HG03520 (cell line): ENCODE measurements around the gene BIRC5.
"Not testable (repeated sequence)": the region's sequence is repeated elsewhere in the genome, so short reads cannot be mapped to it uniquely, and the experiment has no call there.

Experiments used
- ATAC-seq: cut with Tn5 transposase; IDR thresholded peaks from one replicate; pipeline ENCODE4 v1.9.1; 2021; ENCODE audit warnings: mild to moderate bottlenecking, moderate library complexity; ENCODE audit not compliant: unreplicated experiment

The BIRC5 gene

DNA sequence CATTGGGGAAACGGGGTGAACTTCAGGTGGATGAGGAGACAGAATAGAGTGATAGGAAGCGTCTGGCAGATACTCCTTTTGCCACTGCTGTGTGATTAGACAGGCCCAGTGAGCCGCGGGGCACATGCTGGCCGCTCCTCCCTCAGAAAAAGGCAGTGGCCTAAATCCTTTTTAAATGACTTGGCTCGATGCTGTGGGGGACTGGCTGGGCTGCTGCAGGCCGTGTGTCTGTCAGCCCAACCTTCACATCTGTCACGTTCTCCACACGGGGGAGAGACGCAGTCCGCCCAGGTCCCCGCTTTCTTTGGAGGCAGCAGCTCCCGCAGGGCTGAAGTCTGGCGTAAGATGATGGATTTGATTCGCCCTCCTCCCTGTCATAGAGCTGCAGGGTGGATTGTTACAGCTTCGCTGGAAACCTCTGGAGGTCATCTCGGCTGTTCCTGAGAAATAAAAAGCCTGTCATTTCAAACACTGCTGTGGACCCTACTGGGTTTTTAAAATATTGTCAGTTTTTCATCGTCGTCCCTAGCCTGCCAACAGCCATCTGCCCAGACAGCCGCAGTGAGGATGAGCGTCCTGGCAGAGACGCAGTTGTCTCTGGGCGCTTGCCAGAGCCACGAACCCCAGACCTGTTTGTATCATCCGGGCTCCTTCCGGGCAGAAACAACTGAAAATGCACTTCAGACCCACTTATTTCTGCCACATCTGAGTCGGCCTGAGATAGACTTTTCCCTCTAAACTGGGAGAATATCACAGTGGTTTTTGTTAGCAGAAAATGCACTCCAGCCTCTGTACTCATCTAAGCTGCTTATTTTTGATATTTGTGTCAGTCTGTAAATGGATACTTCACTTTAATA is 10.4 kb downstream of the BIRC5 start:
- ATAC-seq: no peak

DNA sequence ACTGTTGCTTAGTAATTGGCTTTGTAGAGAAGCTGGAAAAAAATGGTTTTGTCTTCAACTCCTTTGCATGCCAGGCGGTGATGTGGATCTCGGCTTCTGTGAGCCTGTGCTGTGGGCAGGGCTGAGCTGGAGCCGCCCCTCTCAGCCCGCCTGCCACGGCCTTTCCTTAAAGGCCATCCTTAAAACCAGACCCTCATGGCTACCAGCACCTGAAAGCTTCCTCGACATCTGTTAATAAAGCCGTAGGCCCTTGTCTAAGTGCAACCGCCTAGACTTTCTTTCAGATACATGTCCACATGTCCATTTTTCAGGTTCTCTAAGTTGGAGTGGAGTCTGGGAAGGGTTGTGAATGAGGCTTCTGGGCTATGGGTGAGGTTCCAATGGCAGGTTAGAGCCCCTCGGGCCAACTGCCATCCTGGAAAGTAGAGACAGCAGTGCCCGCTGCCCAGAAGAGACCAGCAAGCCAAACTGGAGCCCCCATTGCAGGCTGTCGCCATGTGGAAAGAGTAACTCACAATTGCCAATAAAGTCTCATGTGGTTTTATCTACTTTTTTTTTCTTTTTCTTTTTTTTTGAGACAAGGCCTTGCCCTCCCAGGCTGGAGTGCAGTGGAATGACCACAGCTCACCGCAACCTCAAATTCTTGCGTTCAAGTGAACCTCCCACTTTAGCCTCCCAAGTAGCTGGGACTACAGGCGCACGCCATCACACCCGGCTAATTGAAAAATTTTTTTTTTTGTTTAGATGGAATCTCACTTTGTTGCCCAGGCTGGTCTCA is 11.2 kb downstream of the BIRC5 start:
- ATAC-seq: no peak

DNA sequence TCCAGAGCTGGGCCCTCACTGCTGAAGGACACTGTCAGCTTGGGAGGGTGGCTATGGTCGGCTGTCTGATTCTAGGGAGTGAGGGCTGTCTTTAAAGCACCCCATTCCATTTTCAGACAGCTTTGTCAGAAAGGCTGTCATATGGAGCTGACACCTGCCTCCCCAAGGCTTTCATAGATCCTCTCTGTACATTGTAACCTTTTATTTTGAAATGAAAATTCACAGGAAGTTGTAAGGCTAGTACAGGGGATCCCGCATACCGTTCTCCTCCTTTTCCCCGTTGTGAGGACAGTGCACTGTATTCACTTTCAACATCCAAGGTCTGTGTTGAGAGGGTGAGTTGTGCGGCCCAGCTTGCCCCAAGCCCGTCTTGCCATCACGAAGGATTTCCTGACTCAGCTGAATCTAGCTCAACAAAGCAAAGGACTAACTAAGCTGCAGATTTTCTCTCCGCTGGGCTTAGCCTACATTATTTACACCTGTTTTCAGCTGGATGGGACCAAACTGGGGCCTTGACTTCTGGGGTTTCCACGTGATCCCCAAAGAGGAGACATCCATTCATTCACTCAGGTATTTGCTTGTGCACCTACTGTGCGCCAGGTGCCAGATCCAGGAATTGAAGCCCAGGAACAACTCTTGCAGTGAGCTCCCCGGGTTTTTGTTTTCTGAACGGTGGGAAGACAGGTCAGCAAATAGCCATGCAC is 12.2 kb downstream of the BIRC5 start:
- ATAC-seq: no peak

DNA sequence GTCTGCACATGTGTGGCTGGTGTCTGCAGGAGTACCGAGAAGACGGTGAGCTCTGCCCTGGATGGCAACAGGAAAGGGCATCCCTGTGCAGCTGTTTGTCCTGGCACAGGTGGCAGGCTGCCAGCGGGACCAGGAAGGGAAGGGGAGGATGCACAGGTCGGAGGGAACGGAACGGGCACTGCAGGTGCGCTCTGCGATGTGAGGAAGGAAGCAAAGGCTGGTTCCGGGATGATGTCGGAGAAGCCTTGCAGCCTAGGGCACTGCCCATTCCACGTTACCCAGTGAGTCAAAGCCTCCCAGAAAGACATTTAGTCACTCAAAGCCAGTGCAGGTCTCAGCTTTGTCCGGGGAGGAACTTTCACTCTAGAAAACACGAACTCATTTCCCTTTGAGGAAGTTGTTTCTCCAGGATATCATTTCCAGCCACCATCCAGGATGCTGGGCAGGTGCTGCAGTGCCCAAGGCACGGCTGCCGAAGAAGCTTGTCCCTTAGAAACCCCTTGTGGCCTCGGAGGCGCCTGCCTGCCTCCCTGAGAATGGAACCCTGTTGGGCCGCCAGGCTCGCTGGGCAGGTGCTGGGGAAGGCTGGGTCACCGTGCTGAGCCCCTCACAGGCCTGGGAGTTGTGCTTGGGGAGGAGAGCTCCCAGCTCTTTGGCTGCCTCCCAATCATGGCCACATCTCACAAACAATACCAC is 12.9 kb downstream of the BIRC5 start:
- ATAC-seq: no peak

DNA sequence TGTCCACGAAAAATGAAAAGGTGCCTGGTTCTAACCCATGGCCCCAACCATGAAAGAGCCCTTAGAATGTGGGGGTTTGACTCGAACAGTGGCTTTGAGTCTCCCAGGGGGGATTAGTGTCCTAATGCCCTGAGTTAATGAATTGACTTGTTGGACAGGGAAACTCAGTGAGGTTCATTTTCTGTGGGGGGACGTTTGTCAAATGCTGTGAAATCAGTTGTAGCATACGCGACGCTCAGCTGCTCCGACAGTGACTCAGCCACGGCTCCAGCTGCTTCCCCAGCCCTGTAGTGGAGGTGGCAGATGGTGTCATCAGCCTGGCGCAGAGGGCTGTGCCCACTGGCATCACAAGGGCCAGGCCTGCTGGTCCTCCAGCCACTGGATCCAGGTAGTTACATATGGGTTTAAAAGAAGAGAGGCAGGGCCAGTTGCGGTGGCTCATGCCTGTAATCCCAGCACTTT is 13.4 kb downstream of the BIRC5 start:
- ATAC-seq: no peak

DNA sequence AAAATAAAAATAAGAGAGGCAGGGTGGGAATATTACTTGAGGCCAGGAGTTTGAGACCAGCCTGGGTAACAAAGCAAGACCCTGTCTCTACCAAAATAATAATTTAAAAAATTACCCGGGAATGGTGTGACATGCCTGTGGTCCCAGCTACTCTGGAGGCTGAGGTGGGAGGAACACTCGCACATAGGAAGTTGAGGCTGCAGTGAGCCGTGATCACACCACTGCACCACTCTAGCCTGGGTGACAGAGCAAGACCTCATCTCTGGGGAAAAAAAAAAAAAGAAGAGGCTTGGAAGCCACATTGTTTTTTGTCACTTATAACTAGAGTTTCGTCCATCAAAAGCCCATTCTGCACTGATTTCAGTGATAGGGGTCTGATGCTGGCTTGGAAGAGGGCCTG is 14.1 kb downstream of the BIRC5 start:
- ATAC-seq: no peak

DNA sequence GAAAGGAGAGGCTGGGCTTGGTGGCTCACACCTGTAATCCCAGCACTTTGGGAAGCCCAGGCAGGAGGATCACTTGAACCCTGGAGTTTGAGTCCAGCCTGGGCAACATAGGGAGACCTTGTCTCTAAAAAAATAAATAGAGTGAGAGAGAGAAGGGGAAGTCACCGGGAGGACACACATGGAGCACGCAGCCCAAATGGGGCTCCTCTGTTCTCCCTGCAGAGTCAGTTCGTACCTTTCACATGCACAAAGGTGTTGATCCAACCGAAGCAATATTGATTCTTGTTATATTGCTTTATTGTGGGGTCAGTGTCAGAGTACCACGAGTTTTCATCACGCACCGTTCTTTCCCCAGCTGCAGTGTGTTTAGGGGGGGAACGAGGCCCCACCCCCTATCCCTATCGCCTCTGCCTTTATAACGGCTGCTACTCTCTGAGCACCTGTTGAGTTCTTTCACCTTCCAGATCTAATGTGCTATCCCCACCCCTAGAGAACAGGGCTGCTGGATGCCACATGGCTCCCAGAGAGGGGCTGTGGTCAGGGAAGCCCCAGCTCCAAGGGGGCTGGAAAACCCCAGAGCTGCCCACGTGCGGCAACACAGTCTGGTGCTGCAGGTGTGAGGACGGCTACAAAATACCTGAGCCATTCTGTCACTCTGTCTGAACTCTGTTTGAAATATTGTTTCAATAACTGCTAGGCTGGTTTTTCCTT is 16.4 kb downstream of the BIRC5 start:
- ATAC-seq: no peak

DNA sequence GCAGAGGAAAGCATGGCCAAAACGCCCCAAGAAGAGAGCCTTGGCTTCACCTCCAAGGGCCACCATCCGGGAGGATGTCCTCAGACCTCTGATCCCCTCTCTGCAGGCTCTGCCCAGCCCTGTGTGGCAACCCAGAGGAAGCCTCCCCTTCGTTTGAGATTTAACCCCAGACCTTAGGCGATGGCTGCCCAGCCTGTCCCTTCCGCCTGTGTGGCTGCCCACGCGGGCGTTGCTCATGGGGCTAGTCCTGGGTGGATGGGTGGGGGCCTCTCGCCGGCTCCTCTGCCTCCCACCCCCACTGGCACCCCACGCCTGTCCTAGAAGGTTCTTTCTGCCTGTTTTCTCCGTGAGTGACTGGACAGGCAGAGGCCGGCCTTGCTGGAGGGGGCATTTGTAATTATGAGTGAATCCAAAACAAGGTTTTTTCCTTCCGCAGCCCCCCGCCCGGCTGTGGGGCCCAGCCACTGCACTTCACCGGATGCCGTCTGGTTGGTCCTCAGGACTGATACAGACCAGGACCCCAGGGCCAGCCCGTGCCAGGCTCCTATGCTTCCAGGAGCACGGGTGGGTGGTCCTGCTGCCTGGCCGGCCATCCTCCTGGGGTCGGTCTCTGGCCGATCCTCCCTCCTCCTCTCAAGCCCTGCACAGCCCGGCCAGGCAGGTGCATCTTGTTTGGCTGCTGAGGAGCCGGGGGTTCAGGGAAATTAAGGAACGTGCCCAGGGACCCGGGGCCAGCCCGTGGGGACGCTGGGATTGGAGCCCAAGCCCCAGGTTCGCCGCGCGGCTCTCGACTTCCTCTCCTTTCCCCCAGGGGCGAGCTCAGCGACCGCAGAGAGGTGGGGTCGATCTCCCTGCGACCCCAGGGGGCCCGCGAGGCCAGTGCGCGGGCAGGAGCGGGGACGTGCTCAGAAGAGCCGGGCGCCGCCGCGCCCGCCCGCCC is 17.2 kb downstream of the BIRC5 start, which contains the start of gene TMEM235:
Gene TMEM235, plus strand, starts transcription at position 636 of the 940 bp plus-strand sequence. CDS start 393 bp downstream, outside the sequence.
- no peak for ATAC-seq

DNA sequence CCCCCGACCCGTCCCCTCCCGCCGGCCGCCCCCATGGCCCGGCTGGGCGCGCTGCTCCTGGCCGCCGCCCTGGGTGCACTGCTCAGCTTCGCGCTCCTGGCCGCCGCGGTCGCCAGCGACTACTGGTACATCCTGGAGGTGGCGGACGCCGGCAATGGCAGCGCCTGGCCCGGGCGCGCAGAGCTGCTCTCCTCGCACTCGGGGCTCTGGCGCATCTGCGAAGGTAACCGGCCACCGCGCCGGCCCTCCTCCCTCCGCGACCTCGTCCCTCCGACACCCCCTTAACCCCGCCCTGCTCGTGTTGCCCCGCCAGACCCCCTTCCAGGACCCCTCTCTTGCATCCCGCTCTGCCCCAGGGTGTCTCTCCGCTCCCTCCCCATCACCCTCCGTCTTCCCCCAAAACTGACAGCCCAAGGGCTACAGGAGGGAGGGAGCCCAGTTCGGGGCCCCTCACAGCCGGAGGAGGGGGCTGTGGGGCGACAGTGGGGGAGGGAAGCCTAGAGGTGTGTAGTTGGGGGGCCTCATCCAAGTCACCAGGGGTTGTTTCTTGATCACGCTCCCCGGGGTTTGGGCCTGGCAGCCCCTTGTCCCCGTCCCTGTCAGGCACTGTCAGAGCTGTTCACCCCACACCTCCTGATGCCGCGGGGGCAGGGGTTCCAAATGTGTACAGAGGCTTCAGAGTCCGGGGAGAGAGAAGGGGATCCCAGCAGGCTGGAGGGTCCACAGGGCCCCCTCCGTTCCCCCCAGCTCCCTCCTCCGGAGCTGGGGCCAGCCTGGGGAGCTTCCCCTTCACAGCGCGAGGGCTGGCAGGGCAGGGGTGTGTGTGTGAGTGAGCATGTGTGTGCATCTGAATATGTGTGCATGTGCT is 18.2 kb downstream of the BIRC5 start:
- no peak for ATAC-seq

DNA sequence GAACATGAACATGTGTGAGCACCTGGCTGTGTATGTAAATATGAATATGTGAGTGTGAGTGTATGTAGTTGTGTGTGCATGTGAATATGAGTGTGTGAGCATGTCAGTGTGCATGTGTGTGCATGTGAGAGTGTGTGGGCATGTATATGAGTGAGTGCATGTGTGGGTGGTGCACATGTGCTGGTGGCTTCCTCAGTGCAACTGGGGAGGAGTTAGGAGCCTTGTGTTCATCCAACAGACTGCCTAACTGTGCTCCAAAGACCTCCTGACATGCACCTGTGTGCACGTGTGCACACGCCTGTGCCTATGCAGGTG is 18.8 kb downstream of the BIRC5 start:
- ATAC-seq: no peak

DNA sequence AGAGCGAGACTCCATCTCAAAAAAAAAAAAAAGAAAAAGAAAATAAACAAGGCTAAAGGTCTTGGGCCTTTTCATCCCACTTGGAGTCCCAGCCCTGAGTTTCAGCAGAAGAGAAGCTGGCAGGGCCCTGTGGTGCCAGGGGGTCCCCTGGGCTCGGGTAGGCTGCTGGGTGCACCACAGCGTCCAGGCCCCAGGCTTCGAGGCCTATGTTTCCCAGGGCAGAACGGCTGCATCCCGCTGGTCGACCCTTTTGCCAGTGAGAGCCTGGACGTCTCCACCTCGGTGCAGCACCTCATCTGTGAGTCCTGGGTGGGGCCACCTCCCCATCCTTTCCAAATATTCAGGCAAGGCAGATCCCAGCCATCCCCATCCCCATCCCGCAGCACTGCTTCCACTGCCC is 19.6 kb downstream of the BIRC5 start:
- no peak for ATAC-seq

DNA sequence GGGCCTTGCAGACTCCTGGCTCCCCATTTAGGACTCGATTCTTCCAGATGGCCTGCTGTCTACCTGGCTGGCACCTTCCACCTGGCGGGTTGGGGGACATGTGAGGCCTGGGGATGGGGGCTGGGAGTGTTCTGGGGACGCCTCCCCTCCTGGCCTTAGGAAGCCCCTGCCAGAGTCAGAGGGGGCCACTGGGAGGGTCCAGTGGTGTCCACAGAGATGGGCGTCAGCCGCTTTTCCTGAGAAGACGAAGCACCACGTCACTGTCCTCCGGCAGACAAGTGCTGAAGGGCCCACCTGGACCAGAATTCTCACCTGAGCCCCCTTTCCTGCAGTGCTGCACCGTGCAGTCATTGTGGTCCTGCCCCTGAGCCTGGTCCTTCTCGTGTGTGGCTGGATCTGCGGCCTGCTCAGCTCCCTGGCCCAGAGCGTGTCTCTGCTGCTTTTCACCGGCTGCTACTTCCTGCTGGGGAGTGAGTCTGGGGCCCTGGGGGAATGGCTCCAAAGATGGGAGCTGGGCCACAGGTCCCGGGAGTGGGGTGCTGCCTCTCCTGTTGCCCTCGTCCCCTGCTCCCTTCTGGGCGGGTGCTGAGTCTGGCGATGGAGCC is 20.3 kb downstream of the BIRC5 start:
- ATAC-seq: no peak

DNA sequence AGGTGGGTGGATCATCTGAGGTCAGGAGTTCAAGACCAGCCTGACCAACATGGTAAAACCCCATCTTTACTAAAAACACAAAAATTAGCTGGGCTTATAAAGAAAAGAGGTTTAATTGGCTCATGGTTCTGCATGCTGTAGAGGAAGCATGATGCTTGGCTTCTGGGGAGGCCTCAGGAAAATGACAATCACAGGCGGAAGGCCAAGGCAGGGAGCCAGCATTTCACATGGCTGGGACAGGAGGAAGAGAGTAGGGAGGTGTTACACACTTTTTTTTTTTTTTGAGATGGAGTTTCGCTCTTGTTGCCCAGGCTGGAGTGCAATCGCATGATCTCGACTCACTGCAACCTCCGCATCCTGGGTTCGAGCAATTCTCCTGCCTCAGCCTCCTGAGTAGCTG is 21.0 kb downstream of the BIRC5 start:
- not testable (repeated sequence) for ATAC-seq

DNA sequence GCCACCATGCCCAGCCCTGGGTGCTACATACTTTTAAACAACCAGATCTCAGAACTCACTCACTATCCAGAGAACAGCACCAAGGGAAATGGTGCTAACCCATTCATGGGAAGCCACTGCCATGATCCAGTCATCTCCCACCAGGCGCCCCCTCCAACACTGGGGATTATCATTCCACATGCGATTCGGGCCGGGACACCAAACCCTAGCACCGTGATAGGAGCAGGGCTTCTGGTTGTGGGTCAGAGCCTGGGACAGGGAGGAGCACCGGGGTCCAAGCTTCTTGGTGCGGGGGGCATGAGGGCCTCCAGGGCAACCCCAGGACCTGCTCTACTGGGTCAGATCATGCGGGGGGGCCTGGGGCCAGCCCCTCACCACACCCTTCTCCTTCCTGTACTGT is 21.8 kb downstream of the BIRC5 start:
- ATAC-seq: no peak

DNA sequence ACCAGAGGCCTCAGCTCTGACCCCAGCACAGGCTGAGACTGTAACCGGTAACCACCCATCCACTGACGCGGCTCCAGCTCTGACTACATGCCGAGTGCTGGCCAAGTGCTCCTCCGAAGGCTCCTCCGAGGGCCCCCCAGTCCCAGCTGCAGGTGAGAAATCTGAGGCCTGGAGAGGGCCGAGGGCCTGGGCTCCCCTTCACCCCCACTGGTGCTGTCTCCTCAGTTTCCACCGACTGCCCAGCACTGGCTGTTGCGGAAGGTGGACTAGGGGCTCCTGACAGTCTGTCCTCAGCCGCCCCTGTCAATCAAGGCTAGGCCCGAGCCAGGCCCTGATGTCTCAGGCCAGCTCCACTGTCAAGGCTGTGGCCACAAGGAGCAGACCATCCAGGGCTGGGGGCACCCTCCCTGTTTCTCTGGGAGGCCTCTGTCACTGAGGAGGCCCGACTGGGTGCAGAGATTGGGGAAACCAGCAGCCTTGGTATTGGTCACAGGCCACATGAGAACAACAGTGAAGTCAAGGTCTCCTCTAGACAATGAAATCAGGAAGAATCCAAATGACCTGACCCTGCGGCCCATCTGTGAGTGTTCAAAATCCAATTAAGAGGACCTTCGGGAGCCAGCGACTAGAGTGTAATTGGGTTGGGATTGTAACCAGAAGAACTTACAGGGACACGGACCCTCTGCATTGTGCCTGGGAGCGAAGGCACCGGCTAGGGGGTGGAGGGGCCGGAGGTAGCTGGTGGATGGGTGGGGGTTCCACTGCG is 22.5 kb downstream of the BIRC5 start:
- no peak for ATAC-seq

DNA sequence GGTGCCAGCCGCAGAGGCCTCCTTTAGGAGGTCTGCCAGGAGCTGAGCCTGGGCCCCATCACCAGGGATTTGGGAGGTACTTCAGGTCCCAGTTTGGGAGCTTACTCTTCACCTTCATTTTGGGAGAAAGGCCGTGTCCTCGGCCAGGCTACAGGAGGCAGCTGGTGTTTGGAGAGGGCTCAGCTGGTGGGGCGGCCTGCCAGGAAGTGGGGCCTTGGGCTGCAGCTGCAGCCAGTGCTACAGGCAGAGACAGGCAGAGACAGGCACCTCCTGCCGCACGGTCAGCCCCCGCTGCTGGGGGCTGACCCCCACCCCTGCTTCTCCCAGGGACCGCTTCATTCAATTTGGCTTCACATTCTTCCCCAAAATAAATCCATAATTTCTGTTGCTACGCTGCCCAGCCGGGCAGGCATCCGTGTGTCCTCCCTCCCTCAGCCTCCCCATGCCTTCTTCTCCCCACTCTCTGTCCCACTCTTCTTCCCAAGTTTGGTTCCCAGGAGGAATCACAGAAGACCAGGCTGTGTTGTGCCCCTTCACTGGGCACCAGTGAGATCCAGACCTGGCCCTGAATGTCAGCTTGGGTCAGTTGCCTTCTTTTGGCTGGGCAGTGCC is 23.5 kb downstream of the BIRC5 start:
- no peak for ATAC-seq
